Forelimb muscle (tissue), 1 donor: ENCODE measurements around the gene CEBPZOS. TPM values are rescaled to one million over a fixed set of nuclear protein-coding genes. Genes with fewer than 3 reads are reported as not detected.

Experiments used
- DNase-seq: peaks from one replicate; pipeline ENCODE4 v3.0.0-alpha.2; 2013; ENCODE audit warnings: low read depth
- polyA plus RNA-seq: library from polyadenylated mRNA; unstranded; fragments of 120-200 nt; gene quantifications from one replicate; pipeline ENCODE4 v1.2.1, GENCODE V29; 2013; ENCODE audit not compliant: insufficient read length

CEBPZOS gene
- polyA plus RNA-seq, 1 donor, result 35.9 TPM

DNA sequence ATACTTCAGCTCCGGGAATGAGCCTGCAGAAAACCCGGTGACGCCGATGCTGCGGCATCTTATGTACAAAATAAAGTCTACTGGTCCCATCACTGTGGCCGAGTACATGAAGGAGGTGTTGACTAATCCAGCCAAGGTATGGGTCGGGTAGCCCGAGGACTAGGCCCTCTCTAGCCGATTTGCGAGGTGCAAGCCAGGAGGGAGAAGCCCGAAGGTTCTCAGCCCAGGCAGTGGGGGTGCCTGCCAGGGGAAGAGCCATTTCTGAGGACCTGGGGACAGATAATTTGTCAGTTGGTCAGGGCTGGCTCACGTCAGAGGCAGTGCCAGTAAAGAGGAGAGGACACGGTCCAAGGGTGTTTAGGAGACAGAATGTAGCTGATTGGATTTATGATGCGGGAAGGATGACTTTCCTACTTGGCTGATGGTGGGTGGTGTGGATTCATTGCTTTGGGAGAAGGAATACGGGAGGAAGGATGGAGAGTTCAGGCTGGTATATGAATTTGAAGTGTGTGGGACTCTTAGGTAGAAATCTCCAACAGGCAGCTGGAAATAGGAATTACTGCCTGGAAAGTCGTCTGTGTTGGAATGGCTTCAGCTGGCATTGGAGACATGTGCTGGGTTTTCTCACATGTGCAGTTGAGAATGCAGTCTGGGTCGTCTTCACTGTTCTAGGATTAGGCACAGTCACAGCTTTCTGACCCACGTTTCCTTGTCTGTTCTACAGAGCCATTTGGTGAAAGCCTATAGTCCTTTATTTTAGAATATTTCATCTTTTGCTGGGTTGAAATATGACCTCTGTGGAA is 36.0 kb downstream of the CEBPZOS start:
- DNase-seq, result no peak

GRCh38 chr2:37243435-37243834 is 47.1 kb downstream of the CEBPZOS start:
- no peak for DNase-seq

- DNase-seq, result no peak
Observed at GRCh38 chr2:37244017-37244416, 47.7 kb downstream of the CEBPZOS start.

DNA sequence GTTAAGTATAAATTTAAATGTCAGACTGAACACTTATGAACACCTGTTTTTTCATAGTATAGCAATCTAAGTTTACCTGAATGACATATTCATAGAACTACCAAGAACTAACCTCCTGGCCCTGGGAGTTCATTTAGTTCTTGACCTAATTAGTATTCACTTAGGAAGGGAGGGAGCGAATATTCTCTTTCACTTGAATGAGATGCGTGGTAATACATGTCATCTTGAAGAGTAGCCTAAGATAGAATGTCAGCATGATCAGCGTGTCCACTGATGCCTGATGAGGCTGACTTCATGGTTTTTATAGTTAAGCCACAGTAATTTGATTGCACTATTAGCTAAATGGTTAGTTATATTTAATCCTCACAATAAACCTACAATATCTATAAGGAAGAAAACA is 48.5 kb downstream of the CEBPZOS start:
- no peak for DNase-seq

DNA sequence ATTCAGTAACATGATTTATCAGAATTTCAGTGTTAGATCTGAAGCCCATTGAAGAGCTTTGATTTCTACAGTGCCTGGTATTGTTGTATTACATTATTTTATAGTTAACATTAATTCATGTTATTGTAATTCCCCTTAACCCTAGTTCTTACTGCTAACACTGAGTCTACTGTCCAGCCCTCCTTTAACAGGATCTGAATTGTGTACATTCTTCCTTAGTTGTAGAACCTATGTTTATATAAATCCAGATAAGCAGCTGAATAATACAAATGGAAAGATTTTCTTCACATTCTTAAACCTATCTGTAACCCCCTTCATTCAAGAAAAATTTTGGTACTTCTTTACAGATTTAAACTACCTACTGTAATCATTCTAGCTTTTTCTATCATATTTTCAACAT is 49.9 kb downstream of the CEBPZOS start:
- no peak for DNase-seq

GRCh38 chr2:37250869-37251740 is 54.8 kb downstream of the CEBPZOS start:
- DNase-seq, result no peak

Other genes starting within 250 kb of the CEBPZOS start
- gene STRN, start 230.0 kb upstream of the CEBPZOS start, polyA plus RNA-seq, result 22.5 TPM
- 13.1 TPM for gene HEATR5B, start 112.1 kb upstream of the CEBPZOS start, polyA plus RNA-seq
- gene GPATCH11, start 112.0 kb upstream of the CEBPZOS start, polyA plus RNA-seq, result 7.6 TPM
- 18.6 TPM for gene EIF2AK2, start 39.5 kb upstream of the CEBPZOS start, polyA plus RNA-seq
- not detected for gene SULT6B1, start 7.8 kb upstream of the CEBPZOS start, polyA plus RNA-seq
- gene CEBPZ, start 35.1 kb downstream of the CEBPZOS start, polyA plus RNA-seq, result 40.5 TPM
- gene NDUFAF7, start 35.2 kb downstream of the CEBPZOS start, polyA plus RNA-seq, result 15.2 TPM
- gene PRKD3, start 128.3 kb downstream of the CEBPZOS start, polyA plus RNA-seq, result 27.3 TPM
- 8.9 TPM for gene QPCT, start 148.1 kb downstream of the CEBPZOS start, polyA plus RNA-seq